Loucy (cell line): ENCODE results near the gene TICAM2.

Source experiments
- EZH2phosphoT487 ChIP-seq: fragments of 200-600 bp; IDR thresholded peaks from 2 replicates; pipeline ENCODE4 v1.6.1; 2018; ENCODE audit warnings: antibody characterized with exemption, mild to moderate bottlenecking, moderate library complexity, borderline replicate concordance
- TF ChIP-seq, protein P1 (sequence below): fragments of 200-600 bp; sonication (generic); conservative IDR thresholded peaks from 2 replicates; pipeline ENCODE4 v1.5.1; 2014; ENCODE audit warnings: mild to moderate bottlenecking, antibody characterized with exemption, low read length

DNA sequence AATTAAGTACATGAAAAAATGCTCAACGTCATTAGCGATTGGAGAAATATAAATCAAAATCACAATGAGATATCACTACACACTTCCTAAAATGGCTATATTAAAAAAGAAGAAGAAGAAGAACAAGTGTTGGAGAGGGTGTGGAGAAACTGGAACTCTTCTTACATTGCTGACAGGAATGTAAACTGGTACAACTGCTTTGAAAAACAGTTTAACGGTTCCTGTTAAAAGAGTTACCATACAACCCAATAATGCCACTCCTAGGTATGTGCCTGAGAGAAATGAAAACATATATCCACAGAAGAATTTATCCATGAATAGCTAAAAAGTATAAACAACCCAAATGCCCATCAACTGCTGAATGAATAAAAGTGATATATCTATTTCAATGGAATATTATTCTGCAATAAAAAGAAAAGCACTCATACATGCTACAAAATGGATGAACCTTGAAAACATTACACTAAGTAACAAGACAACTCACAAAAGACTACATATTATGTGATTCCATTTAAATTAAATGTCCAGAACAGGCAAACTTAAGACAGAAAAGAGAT, 66.7 kb downstream of the TICAM2 start:
- TF ChIP-seq, protein P1, sequence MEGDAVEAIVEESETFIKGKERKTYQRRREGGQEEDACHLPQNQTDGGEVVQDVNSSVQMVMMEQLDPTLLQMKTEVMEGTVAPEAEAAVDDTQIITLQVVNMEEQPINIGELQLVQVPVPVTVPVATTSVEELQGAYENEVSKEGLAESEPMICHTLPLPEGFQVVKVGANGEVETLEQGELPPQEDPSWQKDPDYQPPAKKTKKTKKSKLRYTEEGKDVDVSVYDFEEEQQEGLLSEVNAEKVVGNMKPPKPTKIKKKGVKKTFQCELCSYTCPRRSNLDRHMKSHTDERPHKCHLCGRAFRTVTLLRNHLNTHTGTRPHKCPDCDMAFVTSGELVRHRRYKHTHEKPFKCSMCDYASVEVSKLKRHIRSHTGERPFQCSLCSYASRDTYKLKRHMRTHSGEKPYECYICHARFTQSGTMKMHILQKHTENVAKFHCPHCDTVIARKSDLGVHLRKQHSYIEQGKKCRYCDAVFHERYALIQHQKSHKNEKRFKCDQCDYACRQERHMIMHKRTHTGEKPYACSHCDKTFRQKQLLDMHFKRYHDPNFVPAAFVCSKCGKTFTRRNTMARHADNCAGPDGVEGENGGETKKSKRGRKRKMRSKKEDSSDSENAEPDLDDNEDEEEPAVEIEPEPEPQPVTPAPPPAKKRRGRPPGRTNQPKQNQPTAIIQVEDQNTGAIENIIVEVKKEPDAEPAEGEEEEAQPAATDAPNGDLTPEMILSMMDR = no peak
- no peak for TF ChIP-seq EZH2phosphoT487
